Endothelial cell of hepatic sinusoid (primary cell): ENCODE data around the gene GRAMD4.

Source experiments
- in situ Hi-C: cut with HindIII; loops from 2 replicates; pipeline ENCODE4 v1.10.0; 2017; ENCODE audit warnings: low sequenced_read_pairs

The GRAMD4 gene

DNA sequence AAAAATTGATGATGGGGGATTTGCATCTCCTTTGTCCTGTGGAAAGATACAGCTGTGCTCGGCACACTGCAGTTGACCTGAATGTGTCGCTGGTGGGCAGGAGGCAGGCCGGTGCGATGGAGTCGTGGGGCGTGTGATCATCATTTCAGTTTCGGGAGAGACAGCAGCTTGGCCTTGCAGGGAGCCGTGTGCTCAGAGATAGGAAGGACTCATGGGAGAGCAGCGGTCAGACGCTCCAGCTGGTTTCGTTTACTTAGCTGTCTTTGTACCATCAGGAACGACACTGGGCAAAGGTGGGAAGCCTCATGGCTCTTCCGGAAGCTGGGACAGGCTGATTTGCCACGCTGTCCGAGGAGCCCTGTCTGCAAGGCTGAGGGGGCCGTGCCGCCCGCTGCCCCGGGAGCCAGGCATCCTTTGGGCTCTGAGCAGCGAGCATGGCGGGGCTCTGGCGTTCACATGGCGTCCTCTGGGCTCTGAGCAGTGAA is 32.7 kb downstream of the GRAMD4 start:
- in situ Hi-C loops = loop anchor here (10.0 kb wide), 1 partner anchor 158 kb away; no protein-coding TSS in a partner anchor

- in situ Hi-C loops = loop anchor here (10.0 kb wide), 1 partner anchor 159 kb away; no protein-coding TSS in a partner anchor
Measured at GRCh38 chr22:46653596-46653995, 33.4 kb downstream of the GRAMD4 start.

- in situ Hi-C loops = loop anchor here (10.0 kb wide), 1 partner anchor 160 kb away; no protein-coding TSS in a partner anchor
Measured at GRCh38 chr22:46654426-46654825, 34.2 kb downstream of the GRAMD4 start.

DNA sequence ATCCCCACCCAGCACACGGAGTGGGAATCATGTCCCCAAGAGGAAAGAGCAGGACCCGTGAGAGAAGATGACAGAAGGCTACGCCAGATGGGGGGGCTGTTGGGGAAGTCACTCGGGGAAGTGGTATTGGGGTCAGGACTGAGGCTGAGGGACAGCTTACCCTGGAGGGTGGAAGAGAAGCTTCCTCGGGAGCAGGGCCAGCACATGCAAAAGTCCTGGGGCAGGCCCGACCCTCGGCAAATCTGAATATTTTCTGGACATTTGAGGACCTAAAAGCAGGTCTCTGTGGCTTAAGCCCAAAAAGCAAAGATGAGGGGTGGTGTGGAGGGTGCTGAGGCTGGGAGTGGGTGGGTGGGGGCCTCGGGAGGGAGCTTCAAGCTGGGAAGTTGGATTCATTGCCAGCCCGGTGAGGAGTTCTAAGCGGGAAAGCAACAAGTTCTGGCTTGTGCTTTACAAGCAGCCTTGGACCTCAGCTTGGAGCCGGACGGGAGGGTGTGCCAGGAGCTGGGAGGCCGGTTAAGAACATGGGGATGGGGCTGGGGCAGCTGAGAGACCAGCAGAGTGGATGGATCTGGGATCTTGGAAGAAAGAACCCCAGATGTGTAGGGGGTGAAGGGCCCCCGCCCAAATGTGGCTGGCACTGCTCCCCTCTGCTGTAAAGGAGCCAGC is 34.9 kb downstream of the GRAMD4 start:
- in situ Hi-C loops = loop anchor here (5.0 to 10.0 kb wide), 3 partner anchors 42 to 160 kb away; no protein-coding TSS in a partner anchor

DNA sequence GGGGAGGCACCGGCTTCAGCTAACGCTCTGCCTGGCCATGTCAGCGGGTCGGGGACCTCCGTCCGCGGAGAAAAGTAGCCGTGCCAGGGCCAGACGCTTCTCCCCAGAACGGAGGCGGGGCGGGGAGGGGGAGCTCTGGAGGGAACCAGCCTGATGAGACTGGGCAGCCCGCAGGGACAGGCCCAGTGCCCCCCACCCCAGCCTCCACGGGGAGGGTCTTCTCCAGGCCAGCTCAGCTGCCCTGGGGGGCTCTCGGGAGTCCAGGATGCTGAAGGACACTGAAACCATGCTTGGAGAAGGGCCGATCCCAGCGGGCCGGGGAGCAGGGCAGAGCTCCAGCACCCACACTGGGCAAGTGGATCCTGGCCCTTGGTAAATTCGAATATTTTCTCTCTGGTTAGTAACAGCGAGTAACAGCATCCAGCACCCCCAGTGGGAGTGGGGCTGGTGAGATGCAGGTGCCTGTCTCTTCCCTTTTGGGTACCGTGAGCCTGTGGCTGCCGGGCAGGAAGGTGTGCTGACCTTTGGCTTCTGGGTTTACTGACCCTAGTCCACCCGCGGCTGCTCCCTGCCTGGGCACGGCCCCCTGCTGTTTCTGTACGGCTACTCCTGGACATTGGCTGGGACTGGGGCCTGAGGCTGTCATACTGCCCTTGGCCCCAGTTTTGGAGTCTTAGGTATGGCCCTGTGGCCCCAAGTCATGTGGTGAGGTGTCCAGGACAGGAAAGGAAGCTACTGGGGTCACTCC is 35.8 kb downstream of the GRAMD4 start:
- in situ Hi-C loops = loop anchor here (5.0 to 10.0 kb wide), 3 partner anchors 41 to 161 kb away; no protein-coding TSS in a partner anchor

DNA sequence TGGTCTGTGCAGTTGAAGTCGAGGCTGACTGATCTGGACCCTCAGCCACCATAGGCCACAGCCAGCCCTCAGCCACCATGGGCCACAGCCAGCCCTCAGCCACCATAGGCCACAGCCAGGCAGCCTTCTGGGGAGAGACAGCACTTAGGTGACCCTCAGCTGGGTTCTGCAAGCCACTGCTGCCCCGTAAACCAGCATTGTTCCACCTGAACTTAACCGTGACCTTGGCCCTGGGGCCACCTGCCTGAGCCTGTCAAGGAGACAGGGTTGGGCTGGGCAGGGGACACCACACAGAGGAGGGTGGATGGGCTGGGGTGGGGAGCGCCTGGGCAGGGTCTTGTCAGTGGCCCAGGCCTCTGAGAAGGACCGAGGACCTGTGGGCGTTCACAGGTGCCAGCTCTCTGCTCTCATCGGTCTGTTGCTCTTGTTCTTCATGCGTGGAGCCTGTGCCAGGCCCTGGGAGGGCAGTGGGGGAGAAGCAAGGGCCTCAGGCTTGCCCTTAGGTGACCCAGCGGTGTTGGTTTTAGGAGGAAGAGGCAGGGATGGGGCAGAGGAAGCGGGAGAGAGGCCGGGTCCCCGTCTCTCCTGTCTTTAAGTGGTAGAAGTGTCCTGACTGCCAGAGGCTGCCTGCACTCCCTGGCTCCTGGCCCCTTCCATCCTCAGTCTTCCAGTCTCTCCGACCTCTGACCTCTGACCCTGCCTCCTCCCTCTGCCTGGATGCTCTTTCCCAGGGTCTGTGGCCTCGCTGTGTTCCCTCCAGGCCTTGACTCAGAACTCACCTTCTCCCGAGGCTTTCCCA is 36.9 kb downstream of the GRAMD4 start:
- in situ Hi-C loops = loop anchor here (5.0 to 10.0 kb wide), 3 partner anchors 40 to 162 kb away; no protein-coding TSS in a partner anchor

- in situ Hi-C loops = loop anchor here (5.0 to 10.0 kb wide), 3 partner anchors 40 to 163 kb away; no protein-coding TSS in a partner anchor
Measured at GRCh38 chr22:46657655-46657953, 37.4 kb downstream of the GRAMD4 start.

DNA sequence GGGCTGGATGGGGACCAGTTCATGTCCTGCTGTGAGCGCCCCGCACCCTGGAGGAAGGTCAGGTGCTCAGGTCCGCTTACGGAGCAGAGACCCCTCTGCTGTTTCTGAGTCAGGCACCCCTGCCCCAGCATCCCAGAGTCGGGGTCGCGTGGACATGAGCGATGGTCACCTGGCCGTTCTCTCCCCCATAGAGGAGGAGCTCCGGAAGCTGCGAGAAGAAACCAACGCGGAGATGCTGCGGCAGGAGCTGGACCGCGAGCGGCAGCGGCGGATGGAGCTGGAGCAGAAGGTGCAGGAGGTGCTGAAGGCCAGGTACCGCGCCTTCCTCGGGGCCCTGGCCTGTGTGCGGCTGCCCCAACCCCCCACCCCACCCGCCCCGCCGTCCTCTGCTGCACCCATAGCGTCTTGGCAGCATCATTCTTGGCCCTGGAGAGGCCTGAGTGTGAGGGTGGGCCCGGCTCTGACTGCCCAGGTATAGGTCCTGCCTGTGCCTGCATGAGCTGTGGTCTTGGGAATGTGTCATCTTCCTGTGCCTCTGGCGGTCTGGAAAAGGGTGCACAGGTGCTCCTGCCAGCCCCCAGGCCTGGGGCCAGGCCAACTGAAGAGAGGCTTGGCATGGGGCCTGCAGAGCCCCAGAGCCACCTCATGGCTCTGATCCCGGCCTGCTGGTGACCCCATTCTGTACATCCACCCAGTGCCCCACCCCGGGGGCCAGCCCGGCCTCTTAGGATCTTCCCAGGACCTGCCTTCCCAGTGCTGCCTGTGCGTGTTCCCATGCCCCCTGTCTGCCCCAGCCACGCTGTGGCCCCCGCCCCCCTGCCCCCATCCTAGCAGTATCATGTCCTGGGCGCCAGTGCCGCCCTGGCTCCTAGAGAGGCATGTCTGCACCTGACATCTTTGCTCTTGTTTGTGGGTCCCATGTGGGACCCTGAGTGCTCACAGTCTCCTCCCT is 38.1 kb downstream of the GRAMD4 start:
- in situ Hi-C loops = loop anchor here (5.0 to 10.0 kb wide), 3 partner anchors 39 to 163 kb away; no protein-coding TSS in a partner anchor

DNA sequence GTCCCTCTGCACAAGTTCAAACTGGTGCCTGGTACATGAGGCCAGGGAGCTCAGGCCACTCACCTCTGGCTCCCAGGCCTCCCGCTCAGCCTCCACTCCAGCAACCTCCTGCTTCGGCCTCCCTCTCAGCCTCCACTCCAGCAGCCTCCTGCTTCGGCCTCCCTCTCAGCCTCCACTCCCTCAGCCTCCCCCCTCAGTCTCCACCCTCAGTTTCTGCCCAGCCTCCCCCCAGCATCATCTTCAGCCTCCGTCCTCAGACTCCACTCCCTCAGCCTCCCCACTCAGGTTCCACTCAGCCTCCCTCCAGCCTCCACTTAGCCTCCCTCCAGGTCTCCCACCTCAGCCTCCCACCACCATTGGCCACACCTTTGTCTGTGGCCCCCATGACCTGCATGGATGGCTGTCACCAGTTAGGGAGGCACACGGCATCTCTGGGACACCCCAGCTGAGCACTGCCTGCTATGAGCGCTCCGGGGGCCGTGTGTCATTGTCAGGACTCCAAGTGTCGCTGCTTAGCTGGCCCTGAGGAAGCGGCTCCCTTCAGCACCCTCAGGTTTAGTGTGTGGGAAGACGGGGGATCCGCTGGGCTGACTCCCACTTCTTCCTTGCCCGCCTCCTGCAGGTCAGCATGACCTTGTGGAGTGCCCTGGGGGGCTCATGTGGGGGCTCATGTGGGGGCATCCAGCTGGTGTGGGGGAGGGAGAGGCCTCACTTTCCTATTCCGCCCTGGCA is 39.0 kb downstream of the GRAMD4 start:
- in situ Hi-C loops = loop anchor here (5.0 to 10.0 kb wide), 3 partner anchors 38 to 164 kb away; no protein-coding TSS in a partner anchor

DNA sequence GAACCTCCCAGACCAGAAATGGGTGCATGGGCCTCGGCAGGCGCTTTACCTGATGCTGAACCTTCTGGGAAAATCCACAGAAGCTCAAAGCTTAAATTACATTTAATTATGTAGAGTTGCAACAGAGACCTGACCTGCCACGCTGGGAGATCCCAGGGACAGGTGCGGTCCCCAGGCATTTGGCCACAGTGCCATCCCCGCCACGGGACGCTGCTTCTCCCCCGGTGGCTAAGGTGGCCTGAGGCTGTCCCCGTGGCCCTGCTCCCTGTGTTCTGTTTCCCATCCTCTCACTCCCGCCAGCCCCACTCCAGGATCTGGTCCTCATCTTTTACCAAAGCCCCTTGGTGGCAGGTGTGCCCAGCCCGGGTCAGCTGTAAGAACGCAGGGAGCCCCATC is 39.6 kb downstream of the GRAMD4 start:
- in situ Hi-C loops = loop anchor here (5.0 to 10.0 kb wide), 3 partner anchors 38 to 165 kb away; no protein-coding TSS in a partner anchor

- in situ Hi-C loops = no loop called here
Measured at GRCh38 chr22:46660604-46661201, 40.5 kb downstream of the GRAMD4 start.

DNA sequence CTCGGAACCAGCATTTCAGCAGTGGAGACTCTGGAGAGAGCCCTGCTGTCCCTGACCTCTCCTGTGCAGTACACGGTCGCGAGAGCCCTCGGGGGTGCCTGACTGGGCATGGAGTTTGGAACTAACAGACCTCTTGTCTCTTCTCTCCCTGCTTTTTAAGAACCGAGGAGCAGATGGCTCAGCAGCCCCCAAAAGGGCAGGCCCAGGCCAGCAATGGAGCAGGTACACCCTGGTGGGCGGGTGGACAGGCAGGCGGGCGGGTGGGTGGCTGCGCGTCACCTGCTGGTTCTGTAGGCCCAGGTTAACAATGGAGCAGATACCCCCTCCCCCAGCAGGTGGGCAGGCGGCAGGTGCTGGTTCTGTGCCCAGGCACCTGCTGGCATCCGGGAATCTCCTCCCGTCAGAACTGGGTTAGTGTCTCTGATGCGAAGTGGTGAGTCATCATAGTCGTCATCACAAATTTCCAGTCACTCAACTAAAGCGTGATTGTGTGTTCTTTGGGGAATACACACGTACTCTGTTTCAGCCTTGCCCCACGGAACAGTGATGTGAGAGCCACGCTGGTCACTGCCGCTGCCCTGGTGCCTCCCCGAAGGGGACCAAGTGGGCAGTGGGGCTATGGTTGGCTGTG is 41.1 kb downstream of the GRAMD4 start:
- in situ Hi-C loops = no loop called here

DNA sequence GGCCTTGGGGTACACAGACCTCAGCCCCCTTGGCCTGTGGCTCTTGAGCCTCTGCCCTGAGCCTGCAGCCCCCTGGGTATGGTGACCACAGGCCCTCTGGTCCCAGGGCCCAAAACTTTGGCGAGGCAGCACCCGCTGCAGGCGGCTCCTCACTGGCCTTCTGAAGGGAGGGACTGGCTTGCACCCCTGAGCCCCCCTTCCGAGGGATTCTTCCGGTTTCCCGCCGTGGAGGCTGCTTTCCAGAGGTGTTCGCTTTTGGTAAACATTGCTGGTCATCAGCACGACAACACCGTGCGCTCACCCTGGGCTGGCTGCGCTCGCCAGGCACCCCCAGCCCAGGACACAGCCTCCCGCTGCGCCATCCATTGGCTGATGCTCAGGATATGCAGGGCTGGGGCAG is 42.0 kb downstream of the GRAMD4 start:
- in situ Hi-C loops = no loop called here

- in situ Hi-C loops = no loop called here
Measured at GRCh38 chr22:46663001-46663400, 42.8 kb downstream of the GRAMD4 start.

- in situ Hi-C loops = no loop called here
Measured at GRCh38 chr22:46663436-46664100, 43.4 kb downstream of the GRAMD4 start.

DNA sequence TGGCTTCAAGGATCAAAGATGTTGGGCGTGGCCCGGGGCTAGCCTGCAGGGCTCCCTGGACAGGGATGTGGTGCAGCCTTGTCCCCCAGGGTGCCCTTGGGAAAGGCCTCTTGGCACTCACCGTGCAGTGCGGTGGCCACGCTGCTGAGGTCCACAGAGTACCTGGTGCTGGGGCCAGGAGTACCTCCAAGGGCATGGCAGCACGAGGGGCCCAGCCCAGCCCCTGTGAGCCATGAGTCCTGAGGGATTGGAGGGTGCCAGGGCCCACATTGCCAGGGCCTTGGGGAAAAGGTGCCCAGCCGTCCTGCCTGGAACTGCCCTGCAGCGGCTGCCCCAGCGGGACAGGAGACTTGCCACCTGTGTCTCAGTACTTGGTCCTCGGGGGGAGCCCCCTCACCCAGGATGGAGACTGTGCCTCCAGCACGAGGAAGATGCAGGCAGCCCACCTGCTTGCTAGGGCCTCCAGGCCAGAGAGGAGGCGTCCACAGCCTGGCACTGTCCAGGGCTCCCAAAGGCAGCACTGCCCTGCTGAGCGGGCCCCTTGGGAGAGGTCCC is 44.2 kb downstream of the GRAMD4 start:
- in situ Hi-C loops = no loop called here

- in situ Hi-C loops = no loop called here
Measured at GRCh38 chr22:46665151-46665695, 45.0 kb downstream of the GRAMD4 start.
